Renal pelvis (tissue), 4 donors: ENCODE results near the gene ZNF69. TPM values are rescaled to one million over a fixed set of nuclear protein-coding genes. Genes with fewer than 3 reads are reported as not detected.
"Not testable (repeated sequence)": the region's sequence is repeated elsewhere in the genome, so short reads cannot be mapped to it uniquely, and the experiment has no call there.

Experiments used
- DNase-seq: peaks from one replicate; pipeline ENCODE4 v3.0.0-alpha.2; 2013
- polyA plus RNA-seq, 3 donors: library from polyadenylated mRNA; unstranded; fragments of 120-200 nt; gene quantifications; one replicate each; pipeline ENCODE4 v1.2.1, GENCODE V29; 2013; ENCODE audit not compliant: insufficient read length in 3 of 3

The ZNF69 gene
- polyA plus RNA-seq, 3 donors: 14.0 to 29.8 (median 24.9) TPM

- DNase-seq: not testable (repeated sequence)
Measured at GRCh38 chr19:11949614-11950080, 62.1 kb downstream of the ZNF69 start.

GRCh38 chr19:11950312-11950711, 62.7 kb downstream of the ZNF69 start:
- no peak for DNase-seq

Other genes with a start within 250 kb of the ZNF69 start
- 10 to 100 TPM; 10.9 to 11.8 (median 11.0) TPM for gene ZNF823, start 148.8 kb upstream of the ZNF69 start, polyA plus RNA-seq
- gene ZNF441, start 120.8 kb upstream of the ZNF69 start, polyA plus RNA-seq: 10 to 100 TPM; 14.2 to 16.9 (median 14.8) TPM
- 1 to 10 TPM; 2.9 to 5.6 (median 5.1) TPM for gene ZNF491, start 89.3 kb upstream of the ZNF69 start, polyA plus RNA-seq
- 10 to 100 TPM; 11.6 to 25.8 (median 20.8) TPM for gene ZNF440, start 73.5 kb upstream of the ZNF69 start, polyA plus RNA-seq
- gene ZNF439, start 39.1 kb upstream of the ZNF69 start, polyA plus RNA-seq: 10 to 100 TPM; 16.9 to 29.9 (median 25.6) TPM
- gene ZNF700, start 37.3 kb downstream of the ZNF69 start, polyA plus RNA-seq: 10 to 100 TPM; 13.1 to 26.0 (median 21.1) TPM
- gene ZNF763, start 77.3 kb downstream of the ZNF69 start, polyA plus RNA-seq: 10 to 100 TPM in 2 of 3 donors, 1 to 10 TPM in 1; 6.4 to 11.2 (median 10.8) TPM
- gene ZNF433, start 147.9 kb downstream of the ZNF69 start, polyA plus RNA-seq: 10 to 100 TPM; 14.2 to 24.8 (median 17.7) TPM
- 1 to 10 TPM; 1.1 to 3.1 (median 2.4) TPM for gene ZNF878, start 165.2 kb downstream of the ZNF69 start, polyA plus RNA-seq
- 10 to 100 TPM; 25.1 to 32.8 (median 26.5) TPM for gene ZNF844, start 176.9 kb downstream of the ZNF69 start, polyA plus RNA-seq